ENCODE measurements around the gene KRTAP7-1.

KRTAP7-1 gene, protein sequence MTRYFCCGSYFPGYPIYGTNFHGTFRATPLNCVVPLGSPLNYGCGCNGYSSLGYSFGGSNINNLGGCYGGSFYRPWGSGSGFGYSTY

DNA sequence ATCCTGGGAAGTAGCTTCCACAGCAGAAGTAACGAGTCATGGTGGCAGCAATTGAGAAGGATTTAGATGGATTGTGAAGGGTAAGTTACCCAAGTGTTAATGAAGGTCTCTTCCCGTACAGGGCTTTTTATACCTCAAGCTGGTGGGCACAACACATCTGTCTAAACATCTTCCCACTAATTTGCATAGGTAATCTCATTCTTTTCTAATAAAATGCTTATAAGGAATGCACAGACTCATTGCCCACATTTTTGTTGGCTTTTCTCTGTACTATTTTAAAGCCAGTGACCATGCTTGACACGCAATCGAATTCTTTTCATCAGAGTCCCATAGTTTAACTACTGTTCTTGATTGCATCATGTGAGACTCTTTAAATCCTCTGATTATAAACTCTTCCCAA lies at the start of gene KRTAP7-1:
TSS of gene KRTAP7-1 (minus strand) at position 101 of the 400 bp plus-strand sequence. CDS start at position 40, 61 bp downstream.
- DNase-seq, result no peak

DNA sequence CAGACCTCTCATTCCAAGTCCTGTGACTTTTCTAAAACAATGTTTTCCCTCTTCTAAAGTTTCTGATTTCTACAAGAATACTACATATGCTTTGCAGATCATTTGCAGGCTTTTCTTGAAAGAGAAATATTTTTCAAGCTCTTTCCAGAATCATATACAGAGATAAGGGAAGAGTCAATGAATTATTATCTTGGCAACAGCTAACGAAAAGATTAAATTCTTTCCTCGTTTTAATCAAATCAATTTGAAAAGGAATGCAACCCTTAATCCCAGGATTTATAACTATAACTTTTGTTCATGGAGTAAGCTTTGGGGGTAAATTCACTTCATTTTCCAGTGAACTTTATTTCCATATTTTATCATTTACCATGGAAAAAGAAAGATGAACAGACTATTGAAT lies 45.0 kb upstream of the KRTAP7-1 start:
- DNase-seq, result no peak

DNA sequence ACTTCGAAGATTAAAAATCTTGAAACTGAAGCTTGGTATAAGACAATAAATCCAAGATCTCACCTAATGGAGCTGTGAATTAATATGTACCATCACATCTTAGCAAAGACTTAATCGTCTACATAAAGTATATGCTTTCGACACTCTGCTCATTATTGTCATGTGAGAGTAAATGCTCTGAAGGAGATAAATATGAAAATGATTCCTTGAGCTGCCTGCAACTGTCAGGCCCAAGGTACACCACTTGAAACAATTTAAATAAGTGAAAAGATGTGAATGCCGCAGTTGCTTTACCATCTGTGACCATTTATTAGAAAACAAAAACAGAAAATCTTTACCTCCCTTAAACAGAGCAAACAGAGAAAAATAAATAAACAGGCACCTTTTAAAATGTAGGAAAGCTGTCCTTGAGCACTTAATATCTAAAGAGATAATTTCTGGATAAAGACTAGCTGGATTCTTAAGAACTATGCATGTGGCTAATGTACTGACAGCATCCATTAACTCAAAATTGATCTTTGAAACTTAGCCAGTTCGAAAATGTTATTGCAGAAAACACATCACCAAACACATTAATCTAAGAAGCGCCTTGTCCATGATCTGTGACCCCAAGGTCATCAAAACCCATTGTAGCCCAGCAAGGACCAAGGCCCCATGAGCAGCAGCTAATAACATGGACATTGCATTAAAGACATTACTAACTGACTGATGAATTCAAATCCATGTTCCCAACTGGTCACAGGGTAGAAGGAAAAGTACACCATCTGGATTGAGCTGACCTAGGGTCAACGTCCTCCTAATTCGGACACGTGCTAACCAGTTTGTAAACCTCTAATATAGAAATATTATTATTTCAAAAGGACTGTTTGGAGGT lies 18.3 kb upstream of the KRTAP7-1 start:
- no peak for DNase-seq

DNA sequence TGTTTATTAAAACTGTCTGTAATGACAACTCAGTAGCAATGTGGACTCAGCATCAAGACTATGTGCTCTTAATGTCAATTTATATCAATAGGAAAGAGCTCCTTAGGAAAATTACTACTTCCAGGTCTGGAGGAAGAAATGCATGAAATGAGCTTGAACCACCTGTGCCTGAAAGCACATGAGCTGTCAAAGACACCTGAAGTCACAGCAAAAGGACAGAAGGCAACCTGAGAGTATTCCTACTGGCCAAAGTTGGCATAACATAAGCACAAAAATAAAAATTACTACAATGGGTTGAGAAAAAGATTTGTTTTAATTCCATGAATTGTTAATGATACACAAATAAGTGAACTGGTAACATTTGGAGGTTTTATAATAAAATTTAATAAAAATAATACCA lies 13.4 kb upstream of the KRTAP7-1 start:
- DNase-seq, result no peak

DNA sequence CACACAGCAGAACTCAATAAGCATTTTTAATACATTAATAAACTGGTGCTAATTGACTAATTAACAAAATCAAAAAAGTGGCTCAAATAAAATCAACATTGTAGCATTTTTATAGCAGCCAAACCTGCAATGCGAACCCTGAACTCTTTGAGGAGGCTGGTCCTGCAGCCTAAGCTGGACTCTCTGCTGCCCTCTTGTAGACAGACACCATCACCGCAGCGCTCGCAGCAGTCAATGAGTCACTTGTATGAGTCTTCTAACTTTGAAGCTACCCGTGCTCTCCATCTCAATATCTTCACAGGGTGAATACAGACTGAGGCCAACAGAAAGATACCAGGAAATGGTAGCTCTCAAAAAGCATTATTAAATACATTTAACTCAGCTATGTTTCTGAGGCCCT lies 9.7 kb upstream of the KRTAP7-1 start:
- DNase-seq, result no peak

DNA sequence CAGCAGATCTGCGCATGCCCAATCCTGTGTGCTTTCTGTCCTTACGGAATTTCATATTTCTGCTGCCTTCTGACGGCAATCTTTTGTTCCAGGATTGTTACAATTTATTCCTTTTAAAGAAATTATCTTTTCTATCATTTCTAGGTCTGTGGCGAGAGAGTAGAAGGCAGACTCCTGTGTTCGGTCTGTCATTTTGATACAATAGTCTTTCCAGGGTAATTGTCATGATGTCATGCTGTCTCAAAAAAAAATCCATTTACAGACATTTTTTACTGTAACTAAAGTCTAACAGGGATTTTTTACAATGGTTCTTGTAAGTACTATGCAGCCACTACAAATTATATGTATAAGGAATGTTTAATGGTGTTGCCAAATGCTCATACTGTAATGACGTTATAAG lies 9.0 kb upstream of the KRTAP7-1 start:
- no peak for DNase-seq

DNA sequence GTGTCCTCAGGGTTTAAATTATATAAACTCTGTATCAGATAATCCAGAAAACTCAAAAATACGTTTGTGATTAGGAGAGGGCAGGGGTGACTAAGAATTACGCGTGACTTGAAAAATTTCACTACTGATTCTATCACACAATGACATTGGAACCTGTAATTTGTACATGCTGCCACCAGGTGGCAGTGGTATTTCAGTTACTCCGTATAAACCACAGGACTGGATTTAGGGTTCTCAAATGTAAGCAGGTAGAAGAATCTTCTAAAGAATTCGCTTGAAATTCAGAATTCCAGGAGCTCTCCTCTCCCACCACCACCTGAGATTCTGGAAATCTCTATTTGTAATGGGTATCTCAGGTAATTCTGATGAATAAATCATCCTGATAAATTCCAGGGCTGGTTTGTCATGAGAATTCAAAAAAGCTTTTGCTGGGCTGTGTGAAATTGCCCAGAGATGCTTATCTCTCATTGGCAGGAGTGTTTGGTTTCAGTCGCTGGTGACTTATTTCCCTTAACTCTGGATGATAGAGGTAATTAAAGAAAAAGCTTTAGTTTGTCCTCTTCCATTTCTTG lies 1.7 kb upstream of the KRTAP7-1 start:
- DNase-seq, result no peak

DNA sequence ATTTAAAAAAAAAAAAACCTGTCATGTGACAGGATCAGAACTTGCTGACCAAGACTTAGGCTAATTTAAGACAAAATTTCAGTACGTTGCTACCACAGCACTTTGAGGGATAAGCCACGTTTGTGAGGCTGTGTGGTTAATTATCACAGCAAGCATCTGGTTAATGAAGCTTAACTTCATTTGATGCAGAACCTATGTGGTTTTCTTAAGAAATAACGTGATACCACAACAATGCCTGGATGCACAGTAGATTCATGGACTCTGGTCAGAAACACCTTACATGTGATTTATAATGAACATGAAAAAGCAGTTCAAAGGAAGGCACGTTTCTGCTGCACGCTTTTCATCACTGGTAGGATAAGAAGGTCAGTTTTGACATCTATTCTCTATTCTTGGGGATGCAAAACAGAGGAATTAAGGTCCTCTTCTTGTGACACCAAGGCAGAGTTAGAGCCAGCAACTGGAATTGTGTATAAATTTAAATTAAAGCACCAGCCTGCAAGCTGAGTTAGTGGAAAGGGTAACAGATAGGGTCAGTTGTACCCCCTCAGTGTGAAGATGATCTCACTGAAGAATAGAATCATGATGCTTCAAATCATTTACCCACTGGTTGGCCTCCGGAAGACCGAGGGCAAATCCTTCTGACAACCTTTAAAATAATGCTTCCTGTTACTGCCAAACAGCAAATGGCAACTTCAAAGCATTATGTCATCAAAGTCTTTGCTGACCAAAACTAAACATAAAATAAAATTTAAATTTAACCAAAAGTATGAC lies 10.5 kb downstream of the KRTAP7-1 start:
- no peak for DNase-seq

DNA sequence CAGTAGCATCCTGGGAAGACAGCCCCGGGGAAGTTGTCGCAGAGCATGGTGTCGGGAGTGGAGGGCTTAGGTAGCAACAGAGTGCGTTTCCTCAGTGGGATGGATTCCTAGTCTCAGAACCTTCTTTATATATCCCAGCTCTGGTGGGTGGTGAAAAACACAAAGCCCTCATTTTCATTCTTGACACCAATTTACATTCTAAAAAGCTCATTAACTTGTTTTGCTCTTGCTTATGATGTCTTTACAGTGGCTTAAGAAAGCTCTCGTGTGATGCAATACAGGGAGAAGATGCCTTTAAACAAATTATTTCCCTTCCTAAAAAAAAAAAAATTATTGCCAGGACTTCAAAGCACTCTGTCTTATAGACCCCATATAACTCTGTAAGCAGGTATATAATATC lies 16.4 kb downstream of the KRTAP7-1 start, which contains the start of gene KRTAP8-1:
TSS of gene KRTAP8-1 (minus strand) at position 101 of the 400 bp plus-strand sequence. CDS start at position 47, 54 bp downstream.
- DNase-seq, result no peak

DNA sequence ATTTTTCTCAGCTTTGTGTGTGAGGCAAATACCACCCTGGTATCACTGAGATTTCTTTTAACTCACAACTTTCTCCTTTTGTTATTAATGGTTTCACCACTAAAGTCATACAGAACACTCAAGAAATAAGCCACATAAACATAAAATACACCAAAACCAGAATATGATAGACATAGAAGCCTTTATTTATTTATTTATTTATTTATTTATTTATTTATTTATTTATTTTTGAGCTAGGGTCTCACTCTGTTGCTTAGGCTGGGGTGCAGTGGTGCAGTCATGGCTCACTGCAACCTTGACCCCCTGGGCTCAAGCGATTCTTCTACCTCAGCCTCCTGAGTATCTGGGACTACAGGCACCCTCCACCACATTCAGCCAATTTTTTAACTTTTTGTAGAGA lies 29.0 kb downstream of the KRTAP7-1 start:
- DNase-seq, result no peak

DNA sequence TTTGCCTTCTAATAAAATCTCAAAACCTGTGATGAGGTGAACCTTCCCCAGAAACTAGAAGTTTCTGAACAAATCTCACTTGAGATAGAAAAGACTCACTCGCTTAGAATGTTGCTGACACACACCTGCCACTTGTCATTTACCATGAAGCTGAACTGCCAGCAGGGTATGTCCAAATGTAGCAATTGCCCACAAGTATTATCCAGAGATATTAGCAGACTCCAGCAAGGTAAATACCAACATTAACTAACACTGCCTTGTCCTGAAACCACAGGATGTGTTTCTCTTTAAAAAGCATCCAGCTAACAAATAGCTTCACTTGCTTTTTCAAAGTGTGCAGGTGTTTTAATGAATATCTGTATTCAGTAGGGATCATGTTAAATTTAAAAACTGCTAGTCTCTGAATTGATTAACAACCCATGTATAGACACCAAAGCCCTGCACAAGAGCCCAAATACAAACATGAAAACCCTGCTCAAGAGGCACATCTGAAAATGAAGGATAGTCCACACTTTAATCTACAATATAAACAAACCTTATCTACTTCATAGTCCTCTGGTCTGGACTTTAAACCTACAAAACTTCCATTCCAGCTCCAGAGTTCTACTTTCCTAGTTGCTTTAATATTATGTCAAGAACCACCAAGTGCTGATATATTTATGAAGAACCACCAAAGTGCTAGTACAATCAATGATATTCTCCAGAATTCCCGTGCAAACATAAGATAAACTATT lies 35.8 kb downstream of the KRTAP7-1 start:
- no peak for DNase-seq

DNA sequence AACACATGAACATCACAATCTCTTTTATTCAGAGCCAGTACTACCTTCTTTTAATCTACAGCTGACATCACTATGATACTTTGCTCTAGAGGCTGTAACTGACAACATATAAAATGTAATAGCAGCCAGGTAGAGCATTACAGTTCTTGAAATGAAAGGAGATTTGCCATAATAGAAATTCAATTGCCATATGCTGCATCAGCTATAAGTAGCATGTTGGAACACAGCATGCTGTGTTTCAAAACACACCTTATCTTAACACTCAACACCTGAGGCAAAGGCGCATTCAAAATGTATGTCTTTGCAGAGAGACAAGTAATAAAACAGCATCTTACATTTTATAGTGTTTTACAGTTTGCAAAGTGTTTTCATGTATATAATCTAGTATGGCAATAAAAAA lies 50.3 kb downstream of the KRTAP7-1 start:
- no peak for DNase-seq

Measured in NCI-H446 treated with DMSO at 0.1 percent for 48 hours (cell line).